Measurements from ENCODE around the gene CPLANE2. TPM values are rescaled to one million over a fixed set of nuclear protein-coding genes. Genes with fewer than 3 reads are reported as not detected.
"Not testable (repeated sequence)": the region's sequence is repeated elsewhere in the genome, so short reads cannot be mapped to it uniquely, and the experiment has no call there.

CPLANE2 gene
- total and polyA plus RNA-seq, 2 donors, result 4.0 to 4.2 TPM

- Histone ChIP-seq H3K4me1 (ENCODE audit: control insufficient read depth in 2 of 2, insufficient read depth in 2 of 2, low read length in 2 of 2) (no peaks in the 10 kb centered on the region), H3K27me3 (ENCODE audit: control insufficient read depth in 2 of 2, insufficient read depth in 1 of 2, low read length in 1 of 2) (no peaks in the 10 kb centered on the region), H3K27ac (ENCODE audit: low read depth in 1 of 2, low read length in 1 of 2) (no peak overlapping the region), H3K36me3 (ENCODE audit: control insufficient read depth in 2 of 2, insufficient read depth in 2 of 2, low read length in 1 of 2) (peaks cover 2 to 8% of the 10 kb centered on the region in 2 donors), H3K9me3 (ENCODE audit: control insufficient read depth in 2 of 2, insufficient read depth in 1 of 2, low read length in 1 of 2) (no peaks in the 10 kb centered on the region), H3K4me3 (ENCODE audit: low read length in 2 of 2) (no peak overlapping the region)
- WGBS, result 96% methylated on average over 1 of the region's 1 CpG
- no peak for DNase-seq (ENCODE audit: low read depth in 6 of 9, low spot score in 9 of 9)
These were observed 25.1 kb upstream of the CPLANE2 start for GRCh38 chr1:16262067-16262466.

DNA sequence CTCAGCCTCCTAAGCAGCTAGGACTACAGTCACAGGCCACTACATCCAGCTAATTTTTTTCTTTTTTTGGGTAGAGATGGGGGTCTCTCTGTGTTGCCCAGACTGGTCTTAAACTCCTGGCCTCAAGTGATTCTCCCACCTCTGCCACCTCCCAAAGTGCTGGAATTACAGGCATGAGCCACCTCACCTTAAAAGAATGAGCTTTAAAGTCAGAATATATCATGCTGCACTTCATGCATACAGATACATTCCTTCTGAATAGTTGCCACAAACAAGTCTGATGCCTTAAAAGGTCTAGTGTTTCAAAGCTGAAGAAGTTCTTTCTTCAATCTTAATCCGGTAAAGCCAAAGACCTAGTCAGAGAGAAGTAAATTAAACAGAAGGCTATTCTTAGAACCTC is 23.8 kb upstream of the CPLANE2 start:
- no peak overlapping the region for H3K4me3 ChIP-seq (ENCODE audit: low read length in 2 of 2)
- no peak overlapping the region for H3K27ac ChIP-seq (ENCODE audit: low read depth in 1 of 2, low read length in 1 of 2)
- no peaks in the 10 kb centered on the region for H3K27me3 ChIP-seq (ENCODE audit: control insufficient read depth in 2 of 2, insufficient read depth in 1 of 2, low read length in 1 of 2)
- H3K4me1 ChIP-seq (ENCODE audit: control insufficient read depth in 2 of 2, insufficient read depth in 2 of 2, low read length in 2 of 2), result no peaks in the 10 kb centered on the region
- H3K36me3 ChIP-seq (ENCODE audit: control insufficient read depth in 2 of 2, insufficient read depth in 2 of 2, low read length in 1 of 2), result peaks cover 10 to 11% of the 10 kb centered on the region in 2 donors
- H3K9me3 ChIP-seq (ENCODE audit: control insufficient read depth in 2 of 2, insufficient read depth in 1 of 2, low read length in 1 of 2), result no peaks in the 10 kb centered on the region
- DNase-seq (ENCODE audit: low read depth in 6 of 9, low spot score in 9 of 9), result no peak
- WGBS, result 100% methylated on average over 1 of the region's 1 CpG

DNA sequence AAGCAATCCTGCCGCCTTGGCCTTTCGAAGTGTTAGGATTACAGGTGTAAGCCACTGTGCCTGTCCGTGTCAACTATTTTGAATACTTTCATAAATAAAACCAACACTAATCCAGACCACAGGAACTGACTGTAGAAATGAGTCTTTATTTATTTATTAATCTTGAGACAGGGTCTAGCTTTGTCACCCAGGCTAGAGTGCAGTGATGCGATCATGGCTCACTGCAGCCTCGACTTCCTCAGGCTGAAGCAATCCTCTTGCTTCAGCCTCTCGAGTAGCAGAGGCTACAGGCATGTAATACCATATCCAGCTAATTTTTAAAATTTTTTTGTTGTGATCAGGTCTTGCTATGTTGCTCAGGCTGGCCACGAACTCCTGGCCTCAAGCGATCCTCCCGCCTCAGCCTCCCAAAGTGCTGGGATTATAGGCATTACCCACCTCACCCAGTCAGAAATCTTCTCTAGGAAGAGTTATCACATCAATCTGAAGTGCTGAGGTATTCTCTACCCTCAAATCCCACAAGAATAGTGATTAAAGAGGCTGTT is 21.7 kb upstream of the CPLANE2 start:
- Histone ChIP-seq H3K27ac (ENCODE audit: low read depth in 1 of 2, low read length in 1 of 2) (no peak overlapping the region), H3K4me3 (ENCODE audit: low read length in 2 of 2) (no peak overlapping the region), H3K4me1 (ENCODE audit: control insufficient read depth in 2 of 2, insufficient read depth in 2 of 2, low read length in 2 of 2) (no peaks in the 10 kb centered on the region), H3K27me3 (ENCODE audit: control insufficient read depth in 2 of 2, insufficient read depth in 1 of 2, low read length in 1 of 2) (no peaks in the 10 kb centered on the region), H3K9me3 (ENCODE audit: control insufficient read depth in 2 of 2, insufficient read depth in 1 of 2, low read length in 1 of 2) (no peaks in the 10 kb centered on the region), H3K36me3 (ENCODE audit: control insufficient read depth in 2 of 2, insufficient read depth in 2 of 2, low read length in 1 of 2) (peaks cover 27 to 30% of the 10 kb centered on the region in 2 donors)
- no peak for DNase-seq (ENCODE audit: low read depth in 6 of 9, low spot score in 9 of 9)
- WGBS, result 97% methylated on average over 9 of the region's 9 CpGs

GRCh38 chr1:16257968-16258367 is 21.0 kb upstream of the CPLANE2 start:
- Histone ChIP-seq H3K27ac (ENCODE audit: low read depth in 1 of 2, low read length in 1 of 2) (no peak overlapping the region), H3K9me3 (ENCODE audit: control insufficient read depth in 2 of 2, insufficient read depth in 1 of 2, low read length in 1 of 2) (no peaks in the 10 kb centered on the region), H3K36me3 (ENCODE audit: control insufficient read depth in 2 of 2, insufficient read depth in 2 of 2, low read length in 1 of 2) (peaks cover 33 to 34% of the 10 kb centered on the region in 2 donors), H3K27me3 (ENCODE audit: control insufficient read depth in 2 of 2, insufficient read depth in 1 of 2, low read length in 1 of 2) (no peaks in the 10 kb centered on the region), H3K4me3 (ENCODE audit: low read length in 2 of 2) (no peak overlapping the region), H3K4me1 (ENCODE audit: control insufficient read depth in 2 of 2, insufficient read depth in 2 of 2, low read length in 2 of 2) (no peaks in the 10 kb centered on the region)
- no peak for DNase-seq (ENCODE audit: low read depth in 6 of 9, low spot score in 9 of 9)
- WGBS, result 99% methylated on average over 3 of the region's 3 CpGs

GRCh38 chr1:16257556-16257955 is 20.6 kb upstream of the CPLANE2 start:
- WGBS, result 96% methylated on average over 3 of the region's 3 CpGs
- H3K9me3 ChIP-seq (ENCODE audit: control insufficient read depth in 2 of 2, insufficient read depth in 1 of 2, low read length in 1 of 2); DNase-seq (ENCODE audit: low read depth in 6 of 9, low spot score in 9 of 9); H3K4me3 ChIP-seq (ENCODE audit: low read length in 2 of 2); H3K4me1 ChIP-seq (ENCODE audit: control insufficient read depth in 2 of 2, insufficient read depth in 2 of 2, low read length in 2 of 2); H3K27me3 ChIP-seq (ENCODE audit: control insufficient read depth in 2 of 2, insufficient read depth in 1 of 2, low read length in 1 of 2); H3K27ac ChIP-seq (ENCODE audit: low read depth in 1 of 2, low read length in 1 of 2): not testable (repeated sequence)
- H3K36me3 ChIP-seq (ENCODE audit: control insufficient read depth in 2 of 2, insufficient read depth in 2 of 2, low read length in 1 of 2), result peaks cover 32 to 38% of the 10 kb centered on the region in 2 donors

DNA sequence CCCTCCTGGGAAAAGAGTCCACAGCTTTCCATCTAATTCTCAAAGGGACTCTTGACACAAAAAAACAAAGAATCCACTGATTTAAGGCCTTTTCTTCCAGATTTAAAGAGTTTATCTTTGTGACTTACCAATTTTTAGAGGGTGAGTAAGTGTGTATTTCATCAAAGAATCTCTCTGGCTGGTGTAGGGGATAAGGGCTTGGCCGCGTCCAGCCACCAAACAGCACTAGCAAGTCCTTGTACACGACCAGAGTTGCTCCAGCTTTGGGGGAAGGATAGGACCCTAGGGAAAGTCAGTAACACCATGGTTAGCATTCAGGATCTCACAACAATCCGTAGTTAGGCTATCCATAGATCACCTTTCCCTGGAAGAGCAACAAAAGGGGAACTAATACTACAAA is 19.5 kb upstream of the CPLANE2 start:
- WGBS, result 98% methylated on average over 4 of the region's 4 CpGs
- H3K27me3 ChIP-seq (ENCODE audit: control insufficient read depth in 2 of 2, insufficient read depth in 1 of 2, low read length in 1 of 2), result no peaks in the 10 kb centered on the region
- no peaks in the 10 kb centered on the region for H3K4me1 ChIP-seq (ENCODE audit: control insufficient read depth in 2 of 2, insufficient read depth in 2 of 2, low read length in 2 of 2)
- peaks cover 39 to 49% of the 10 kb centered on the region in 2 donors for H3K36me3 ChIP-seq (ENCODE audit: control insufficient read depth in 2 of 2, insufficient read depth in 2 of 2, low read length in 1 of 2)
- no peak overlapping the region for H3K27ac ChIP-seq (ENCODE audit: low read depth in 1 of 2, low read length in 1 of 2)
- H3K9me3 ChIP-seq (ENCODE audit: control insufficient read depth in 2 of 2, insufficient read depth in 1 of 2, low read length in 1 of 2), result no peaks in the 10 kb centered on the region
- H3K4me3 ChIP-seq (ENCODE audit: low read length in 2 of 2), result no peak overlapping the region
- DNase-seq (ENCODE audit: low read depth in 6 of 9, low spot score in 9 of 9), result no peak

- no peak overlapping the region for H3K4me3 ChIP-seq (ENCODE audit: low read length in 2 of 2)
- no peak overlapping the region for H3K27ac ChIP-seq (ENCODE audit: low read depth in 1 of 2, low read length in 1 of 2)
- H3K9me3 ChIP-seq (ENCODE audit: control insufficient read depth in 2 of 2, insufficient read depth in 1 of 2, low read length in 1 of 2), result no peaks in the 10 kb centered on the region
- WGBS, result 85% methylated on average over 4 of the region's 4 CpGs
- H3K27me3 ChIP-seq (ENCODE audit: control insufficient read depth in 2 of 2, insufficient read depth in 1 of 2, low read length in 1 of 2), result no peaks in the 10 kb centered on the region
- H3K4me1 ChIP-seq (ENCODE audit: control insufficient read depth in 2 of 2, insufficient read depth in 2 of 2, low read length in 2 of 2), result no peaks in the 10 kb centered on the region
- DNase-seq (ENCODE audit: low read depth in 6 of 9, low spot score in 9 of 9), result no peak
- peaks cover 45 to 64% of the 10 kb centered on the region in 2 donors for H3K36me3 ChIP-seq (ENCODE audit: control insufficient read depth in 2 of 2, insufficient read depth in 2 of 2, low read length in 1 of 2)
These were observed 17.4 kb upstream of the CPLANE2 start for GRCh38 chr1:16254263-16254928.

DNA sequence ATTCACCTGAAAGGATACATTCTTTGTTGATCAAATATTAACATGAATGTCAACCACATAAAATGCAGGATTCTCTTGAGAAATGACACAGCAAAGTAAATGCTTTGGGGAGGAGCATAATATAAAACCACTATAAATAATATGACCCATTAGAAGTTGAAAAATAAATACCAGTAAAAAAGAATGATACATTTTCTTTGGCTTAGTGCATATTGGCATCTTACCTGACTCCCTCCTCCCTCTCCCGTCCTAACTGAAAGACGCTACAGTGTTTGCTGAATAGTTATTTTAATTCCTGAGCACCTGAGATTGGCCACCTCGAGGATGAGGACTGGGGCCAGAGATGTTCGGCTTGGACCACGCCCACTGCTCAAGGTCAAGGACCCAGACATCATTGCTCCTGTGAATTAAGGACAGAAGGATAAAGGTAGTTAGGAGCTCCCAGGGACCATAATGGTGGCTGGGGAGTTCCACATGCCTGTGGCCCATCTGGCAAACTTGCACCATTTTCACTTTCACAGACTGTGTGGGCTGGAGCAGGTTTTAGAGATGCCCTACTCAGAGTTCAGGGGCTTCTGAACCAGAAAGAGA is 16.4 kb upstream of the CPLANE2 start:
- WGBS, result 98% methylated on average over 5 of the region's 5 CpGs
- Histone ChIP-seq H3K27me3 (ENCODE audit: control insufficient read depth in 2 of 2, insufficient read depth in 1 of 2, low read length in 1 of 2) (no peaks in the 10 kb centered on the region), H3K9me3 (ENCODE audit: control insufficient read depth in 2 of 2, insufficient read depth in 1 of 2, low read length in 1 of 2) (no peaks in the 10 kb centered on the region), H3K36me3 (ENCODE audit: control insufficient read depth in 2 of 2, insufficient read depth in 2 of 2, low read length in 1 of 2) (peaks cover 45 to 70% of the 10 kb centered on the region in 2 donors), H3K4me3 (ENCODE audit: low read length in 2 of 2) (no peak overlapping the region), H3K4me1 (ENCODE audit: control insufficient read depth in 2 of 2, insufficient read depth in 2 of 2, low read length in 2 of 2) (peaks cover 2 to 3% of the 10 kb centered on the region in 2 donors), H3K27ac (ENCODE audit: low read depth in 1 of 2, low read length in 1 of 2) (no peak overlapping the region)
- DNase-seq (ENCODE audit: low read depth in 6 of 9, low spot score in 9 of 9), result no peak

DNA sequence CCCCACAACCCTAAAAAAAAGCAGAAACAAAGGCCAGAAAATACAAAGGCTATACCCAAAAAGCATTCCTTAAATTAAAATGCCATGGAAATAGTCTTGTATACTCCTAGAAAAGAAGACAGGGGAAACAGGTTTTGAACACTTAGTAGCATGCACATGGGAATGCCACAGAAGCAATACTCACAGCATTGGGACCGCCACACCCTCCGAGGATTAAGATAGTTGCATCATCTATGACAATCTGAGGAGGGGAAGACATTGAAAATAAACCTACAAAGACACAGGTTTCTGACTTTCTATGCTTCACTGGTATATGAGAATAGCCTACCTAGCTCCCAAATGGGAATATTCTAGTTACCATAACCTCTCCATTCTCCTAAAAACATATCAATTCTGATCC is 15.9 kb upstream of the CPLANE2 start:
- Histone ChIP-seq H3K9me3 (ENCODE audit: control insufficient read depth in 2 of 2, insufficient read depth in 1 of 2, low read length in 1 of 2) (no peaks in the 10 kb centered on the region), H3K27ac (ENCODE audit: low read depth in 1 of 2, low read length in 1 of 2) (no peak overlapping the region), H3K27me3 (ENCODE audit: control insufficient read depth in 2 of 2, insufficient read depth in 1 of 2, low read length in 1 of 2) (no peaks in the 10 kb centered on the region), H3K36me3 (ENCODE audit: control insufficient read depth in 2 of 2, insufficient read depth in 2 of 2, low read length in 1 of 2) (peaks cover 45 to 75% of the 10 kb centered on the region in 2 donors), H3K4me3 (ENCODE audit: low read length in 2 of 2) (no peak overlapping the region), H3K4me1 (ENCODE audit: control insufficient read depth in 2 of 2, insufficient read depth in 2 of 2, low read length in 2 of 2) (peaks cover 3 to 8% of the 10 kb centered on the region in 2 donors)
- DNase-seq (ENCODE audit: low read depth in 6 of 9, low spot score in 9 of 9), result no peak
- WGBS, result 97% methylated on average over 2 of the region's 2 CpGs

All from thymus (tissue), 11 donors.